ENCODE measurements around the gene KCP. TPM values are rescaled to one million over a fixed set of nuclear protein-coding genes. Genes with fewer than 3 reads are reported as not detected.

The KCP gene
- total and polyA plus RNA-seq, 2 donors (not counting 1 experiment from before 2014, with no cell fraction given): 2.3 to 3.8 TPM

DNA sequence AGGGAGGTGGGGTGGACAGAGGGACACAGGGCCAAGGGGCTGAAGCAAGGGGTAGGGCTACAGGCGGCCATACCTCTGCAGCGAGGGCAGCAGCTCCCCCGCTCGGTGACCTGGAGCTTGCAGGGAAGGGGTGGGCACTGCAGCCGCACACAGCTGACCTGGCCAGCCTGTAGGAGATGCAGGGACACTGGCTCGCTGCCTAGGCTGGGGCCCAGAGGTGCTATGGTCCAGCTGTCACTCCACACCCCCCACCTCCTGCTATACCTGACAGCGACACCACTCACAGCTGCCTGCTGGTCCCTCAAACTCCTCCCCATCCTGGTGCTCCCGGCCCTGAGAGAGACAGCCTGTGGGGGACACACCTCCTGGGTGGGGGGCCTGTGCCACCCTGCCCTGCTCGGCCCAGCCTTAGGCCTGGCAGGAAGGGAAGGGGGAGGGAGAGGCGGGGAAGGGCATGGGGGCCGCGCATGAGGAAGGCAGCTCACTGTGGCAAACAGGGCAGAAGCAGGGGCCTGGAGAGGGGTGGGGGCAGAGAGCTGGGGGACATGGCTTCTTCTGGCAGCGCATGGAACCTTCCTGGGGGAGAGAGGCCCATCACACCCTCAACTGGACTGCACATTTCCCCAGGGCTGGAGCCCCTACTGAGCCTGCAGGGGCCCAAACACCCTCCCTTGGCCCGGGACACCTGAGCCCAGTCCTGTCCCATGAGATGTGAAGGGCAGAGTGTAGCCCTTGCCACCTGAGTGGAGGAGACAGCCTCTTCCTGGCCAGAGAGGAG lies 23.9 kb downstream of the KCP start:
- ChIA-PET POLR2A (no interaction called here), CTCF (interaction anchor here (0.9 to 1.2 kb wide), 2 partner anchors 23 to 44 kb away, joined by 3 to 4 read pairs; partner anchors contain the start of gene ATP6V1F)
- ATAC-seq (ENCODE audit: low read depth): no peak
- H2AFZ ChIP-seq (ENCODE audit: insufficient read depth, low read depth, low read length, poor library complexity, severe bottlenecking): no peak overlapping the region
- intact Hi-C loops (cut with micrococcal nuclease): no loop called here
- no peak overlapping the region for H3K9ac ChIP-seq (ENCODE audit: low read length)
- no peak overlapping the region for H3K27ac ChIP-seq (ENCODE audit: low read length in 2 of 2)
- no peaks in the 10 kb centered on the region for H3K36me3 ChIP-seq (replicated peaks in 1 of 2; ENCODE audit: control extremely low read depth in 1 of 2, control insufficient read depth in 1 of 2, extremely low read depth in 1 of 2, insufficient read depth in 2 of 2, low read length in 1 of 2)
- no peaks in the 10 kb centered on the region for H3K9me3 Mint-ChIP-seq (ENCODE audit: insufficient read depth)
- H3K9me3 ChIP-seq (ENCODE audit: control extremely low read depth in 1 of 3, control insufficient read depth in 2 of 3, insufficient read depth in 1 of 3, low read length in 2 of 3): no peaks in the 10 kb centered on the region
- peaks cover 10% of the 10 kb centered on the region for H3K27me3 Mint-ChIP-seq
- H3K4me1 ChIP-seq (ENCODE audit: control insufficient read depth in 2 of 2, insufficient read depth in 2 of 2, low read length in 2 of 2): peaks cover 10 to 12% of the 10 kb centered on the region in 2 donors
- no peak overlapping the region for H3K4me3 ChIP-seq (ENCODE audit: control extremely low read depth in 1 of 5, extremely low read depth in 1 of 5, insufficient read depth in 1 of 5, low read depth in 2 of 5, low read length in 4 of 5)
- DNase-seq: no peak
- no peaks in the 10 kb centered on the region for H3K79me2 ChIP-seq (ENCODE audit: control insufficient read depth, insufficient read depth, low read length)
- 64% methylated on average over 11 of the region's 14 CpGs for WGBS (ENCODE audit: insufficient coverage)
- TF ChIP-seq, protein P1, sequence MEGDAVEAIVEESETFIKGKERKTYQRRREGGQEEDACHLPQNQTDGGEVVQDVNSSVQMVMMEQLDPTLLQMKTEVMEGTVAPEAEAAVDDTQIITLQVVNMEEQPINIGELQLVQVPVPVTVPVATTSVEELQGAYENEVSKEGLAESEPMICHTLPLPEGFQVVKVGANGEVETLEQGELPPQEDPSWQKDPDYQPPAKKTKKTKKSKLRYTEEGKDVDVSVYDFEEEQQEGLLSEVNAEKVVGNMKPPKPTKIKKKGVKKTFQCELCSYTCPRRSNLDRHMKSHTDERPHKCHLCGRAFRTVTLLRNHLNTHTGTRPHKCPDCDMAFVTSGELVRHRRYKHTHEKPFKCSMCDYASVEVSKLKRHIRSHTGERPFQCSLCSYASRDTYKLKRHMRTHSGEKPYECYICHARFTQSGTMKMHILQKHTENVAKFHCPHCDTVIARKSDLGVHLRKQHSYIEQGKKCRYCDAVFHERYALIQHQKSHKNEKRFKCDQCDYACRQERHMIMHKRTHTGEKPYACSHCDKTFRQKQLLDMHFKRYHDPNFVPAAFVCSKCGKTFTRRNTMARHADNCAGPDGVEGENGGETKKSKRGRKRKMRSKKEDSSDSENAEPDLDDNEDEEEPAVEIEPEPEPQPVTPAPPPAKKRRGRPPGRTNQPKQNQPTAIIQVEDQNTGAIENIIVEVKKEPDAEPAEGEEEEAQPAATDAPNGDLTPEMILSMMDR (IDR thresholded peaks at IDR 0.05): no peak
- TF ChIP-seq EZH2 (IDR thresholded peaks at IDR 0.05; ENCODE audit: borderline replicate concordance, insufficient read depth, low read depth, low read length, poor library complexity, severe bottlenecking): no peak
- no peaks in the 10 kb centered on the region for H4K20me1 ChIP-seq (ENCODE audit: control insufficient read depth, insufficient read depth, low read length, poor library complexity, severe bottlenecking)
- H3K4me3 Mint-ChIP-seq: no peak overlapping the region
- peaks cover 0 to 36% (median 6%) of the 10 kb centered on the region in 4 experiments for H3K27me3 ChIP-seq (replicated peaks in 1 of 4; ENCODE audit: control extremely low read depth in 1 of 4, control insufficient read depth in 3 of 4, insufficient read depth in 4 of 4, low read length in 3 of 4)
- H3K27ac Mint-ChIP-seq: no peak overlapping the region
- peaks cover 3% of the 10 kb centered on the region for H3K4me1 Mint-ChIP-seq
- H3K4me2 ChIP-seq (replicated peaks; ENCODE audit: low read depth, low read length, poor library complexity, severe bottlenecking): no peak overlapping the region
